ENCODE data around the gene OR2V1.
"Not testable (repeated sequence)": the region's sequence is repeated elsewhere in the genome, so short reads cannot be mapped to it uniquely, and the experiment has no call there.

Gene OR2V1

DNA sequence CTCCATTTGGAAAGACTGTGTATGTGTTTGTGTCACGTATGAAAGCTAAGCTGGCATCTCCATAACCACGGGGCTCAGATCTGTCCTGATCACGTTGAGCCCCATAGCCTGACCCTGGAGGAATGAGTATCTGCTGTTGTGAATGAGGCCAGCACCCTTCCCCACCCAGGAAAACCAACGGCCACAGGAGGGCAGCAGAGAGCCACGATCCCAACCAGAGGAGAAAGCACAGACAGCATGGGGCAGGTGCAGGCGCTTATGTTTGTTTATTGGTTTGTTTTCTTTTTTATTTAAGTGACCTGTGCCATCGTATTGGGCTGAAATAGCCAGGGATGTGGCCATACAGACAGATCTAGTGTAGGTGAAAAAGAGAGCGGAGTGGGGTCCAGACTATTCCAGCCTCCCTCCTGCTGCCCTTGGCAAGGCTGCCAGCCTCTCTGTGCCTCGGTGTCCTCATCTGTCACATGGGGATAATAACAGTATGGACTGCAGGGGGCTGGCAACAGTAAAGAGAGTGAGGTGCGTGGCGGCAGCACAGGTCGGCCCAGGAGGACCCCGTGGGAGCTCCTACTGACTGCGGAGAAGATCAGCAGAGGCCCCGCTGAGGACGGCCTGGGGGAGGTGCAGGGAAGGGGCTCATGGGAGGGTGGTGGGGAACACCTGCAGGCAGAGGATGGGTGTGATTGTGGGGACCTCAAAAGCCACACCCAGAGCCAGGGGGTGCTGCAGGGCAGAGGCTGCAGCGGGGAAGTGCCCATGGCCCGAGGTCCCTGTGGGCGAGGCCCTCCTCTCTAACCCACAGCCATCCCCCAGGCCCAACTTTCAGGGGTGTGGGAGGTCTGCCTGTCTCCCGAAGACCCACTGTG, 28.6 kb upstream of the OR2V1 start:
- H3K4me3 ChIP-seq (ENCODE audit: low read length): no peak overlapping the region
- no peak overlapping the region for H3K27ac ChIP-seq (ENCODE audit: low read length)
- no CpG with 5 or more reads among the region's 20 CpGs for WGBS (ENCODE audit: insufficient coverage, insufficient read length)
- no peaks in the 10 kb centered on the region for H3K9me3 ChIP-seq (ENCODE audit: control insufficient read depth, insufficient read depth, low read length)
- peaks cover 5% of the 10 kb centered on the region for H3K4me1 ChIP-seq (ENCODE audit: control insufficient read depth, insufficient read depth, low read length)
- H3K36me3 ChIP-seq (ENCODE audit: control insufficient read depth, insufficient read depth, low read length): no peaks in the 10 kb centered on the region
- DNase-seq (ENCODE audit: low read depth, low spot score): no peak
- H3K27me3 ChIP-seq (ENCODE audit: control insufficient read depth, insufficient read depth, low read length): no peaks in the 10 kb centered on the region

DNA sequence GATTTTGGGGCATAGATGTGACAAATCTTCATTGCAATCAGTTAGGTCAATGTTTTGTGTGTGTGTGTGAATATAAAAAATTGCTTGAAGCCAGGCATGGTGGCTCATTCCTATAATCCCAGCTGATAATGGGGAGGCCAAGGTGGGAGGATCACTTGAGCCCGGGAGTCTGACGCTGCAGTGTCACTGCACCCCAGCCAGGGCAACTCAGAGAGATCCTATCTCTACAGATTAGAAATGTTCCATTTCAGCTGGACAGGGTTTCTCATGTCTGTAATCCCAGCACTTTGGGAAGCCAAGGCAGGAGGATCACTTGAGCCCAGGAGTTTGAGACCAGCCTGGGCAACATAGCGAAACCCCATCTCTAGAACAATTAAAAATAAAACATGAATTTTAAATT, 27.9 kb upstream of the OR2V1 start:
- H3K4me1 ChIP-seq (ENCODE audit: control insufficient read depth, insufficient read depth, low read length): peaks cover 5% of the 10 kb centered on the region
- no peak overlapping the region for H3K4me3 ChIP-seq (ENCODE audit: low read length)
- WGBS (ENCODE audit: insufficient coverage, insufficient read length): no CpG with 5 or more reads among the region's 3 CpGs
- DNase-seq (ENCODE audit: low read depth, low spot score): no peak
- H3K36me3 ChIP-seq (ENCODE audit: control insufficient read depth, insufficient read depth, low read length): no peaks in the 10 kb centered on the region
- H3K27ac ChIP-seq (ENCODE audit: low read length): no peak overlapping the region
- no peaks in the 10 kb centered on the region; the same call in 1 of the 2 replicates for H3K27me3 ChIP-seq (ENCODE audit: control insufficient read depth, insufficient read depth, low read length)
- no peaks in the 10 kb centered on the region for H3K9me3 ChIP-seq (ENCODE audit: control insufficient read depth, insufficient read depth, low read length)

DNA sequence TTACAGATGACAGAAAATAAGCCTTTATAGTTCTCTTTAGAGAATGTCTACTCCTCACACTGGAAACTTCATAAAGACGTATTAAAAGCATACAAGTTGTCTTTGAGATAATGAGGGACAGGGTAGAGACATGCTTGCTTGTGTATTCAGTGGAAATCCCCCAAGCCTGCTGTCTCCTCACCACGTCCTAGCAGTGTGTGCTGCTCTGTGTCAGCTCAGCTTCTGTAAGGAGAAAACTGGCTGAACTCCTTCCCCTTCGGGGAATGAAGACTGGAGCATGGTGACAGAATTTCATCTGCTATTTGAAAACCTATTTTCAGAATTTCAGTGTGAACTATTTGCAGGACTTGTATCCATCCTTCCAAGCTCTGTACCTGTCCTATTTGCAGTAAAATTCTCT, 25.8 kb upstream of the OR2V1 start:
- Histone ChIP-seq H3K4me1 (ENCODE audit: control insufficient read depth, insufficient read depth, low read length) (peaks cover 4% of the 10 kb centered on the region), H3K9me3 (ENCODE audit: control insufficient read depth, insufficient read depth, low read length) (no peaks in the 10 kb centered on the region), H3K27me3 (ENCODE audit: control insufficient read depth, insufficient read depth, low read length) (no peaks in the 10 kb centered on the region; the same call in 1 of the 2 replicates), H3K4me3 (ENCODE audit: low read length) (no peak overlapping the region), H3K27ac (ENCODE audit: low read length) (no peak overlapping the region), H3K36me3 (ENCODE audit: control insufficient read depth, insufficient read depth, low read length) (no peaks in the 10 kb centered on the region)
- DNase-seq (ENCODE audit: low read depth, low spot score): no peak
- no CpG with 5 or more reads among the region's 3 CpGs for WGBS (ENCODE audit: insufficient coverage, insufficient read length)

DNA sequence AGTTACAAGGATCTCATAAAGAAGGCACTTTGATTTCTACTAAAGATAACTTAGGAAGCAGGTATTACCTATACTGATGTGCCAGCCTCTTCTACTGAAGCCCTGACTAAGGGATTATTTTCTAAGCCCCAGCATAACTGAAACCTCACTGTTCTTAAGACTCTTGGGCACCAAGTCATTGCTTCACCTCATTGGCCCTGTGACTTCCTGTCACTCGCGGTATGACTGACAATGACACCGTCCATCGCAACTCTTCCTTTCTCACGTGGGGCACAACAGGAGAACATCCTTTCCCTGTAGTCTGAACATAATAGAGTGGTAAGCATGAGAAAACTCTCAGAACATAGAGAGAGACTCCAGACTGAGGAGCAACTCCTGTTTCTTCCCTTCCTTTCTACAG, 22.8 kb upstream of the OR2V1 start:
- no CpG with 5 or more reads among the region's 5 CpGs for WGBS (ENCODE audit: insufficient coverage, insufficient read length)
- Histone ChIP-seq H3K4me3 (ENCODE audit: low read length) (no peak overlapping the region), H3K27ac (ENCODE audit: low read length) (no peak overlapping the region), H3K4me1 (ENCODE audit: control insufficient read depth, insufficient read depth, low read length) (no peaks in the 10 kb centered on the region), H3K9me3 (ENCODE audit: control insufficient read depth, insufficient read depth, low read length) (no peaks in the 10 kb centered on the region), H3K27me3 (ENCODE audit: control insufficient read depth, insufficient read depth, low read length) (no peaks in the 10 kb centered on the region; the same call in 1 of the 2 replicates), H3K36me3 (ENCODE audit: control insufficient read depth, insufficient read depth, low read length) (no peaks in the 10 kb centered on the region)
- no peak for DNase-seq (ENCODE audit: low read depth, low spot score)

DNA sequence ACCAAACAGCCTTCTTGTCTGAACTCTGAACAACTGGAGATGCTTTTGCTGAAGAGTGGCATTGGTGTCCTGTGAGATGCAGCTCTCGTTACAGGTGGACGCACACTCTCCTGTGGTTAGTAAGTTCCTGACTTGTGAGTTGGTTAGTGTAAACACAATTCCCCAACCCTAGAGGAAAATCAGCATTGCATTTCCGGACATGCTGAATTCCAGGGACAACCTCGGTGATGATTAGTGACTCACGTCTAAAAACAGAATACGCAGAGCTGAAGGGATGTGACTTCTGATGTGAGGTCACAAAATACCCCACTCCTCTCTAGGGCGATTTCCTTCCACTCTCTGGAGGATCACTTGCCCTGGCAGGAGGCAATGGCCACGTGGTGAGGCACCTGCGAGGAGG, 21.4 kb upstream of the OR2V1 start:
- no CpG with 5 or more reads among the region's 9 CpGs for WGBS (ENCODE audit: insufficient coverage, insufficient read length)
- no peaks in the 10 kb centered on the region for H3K9me3 ChIP-seq (ENCODE audit: control insufficient read depth, insufficient read depth, low read length)
- H3K4me3 ChIP-seq (ENCODE audit: low read length): no peak overlapping the region
- no peaks in the 10 kb centered on the region for H3K36me3 ChIP-seq (ENCODE audit: control insufficient read depth, insufficient read depth, low read length)
- DNase-seq (ENCODE audit: low read depth, low spot score): no peak
- no peak overlapping the region for H3K27ac ChIP-seq (ENCODE audit: low read length)
- no peaks in the 10 kb centered on the region; the same call in 1 of the 2 replicates for H3K4me1 ChIP-seq (ENCODE audit: control insufficient read depth, insufficient read depth, low read length)
- no peaks in the 10 kb centered on the region; the same call in 1 of the 2 replicates for H3K27me3 ChIP-seq (ENCODE audit: control insufficient read depth, insufficient read depth, low read length)

DNA sequence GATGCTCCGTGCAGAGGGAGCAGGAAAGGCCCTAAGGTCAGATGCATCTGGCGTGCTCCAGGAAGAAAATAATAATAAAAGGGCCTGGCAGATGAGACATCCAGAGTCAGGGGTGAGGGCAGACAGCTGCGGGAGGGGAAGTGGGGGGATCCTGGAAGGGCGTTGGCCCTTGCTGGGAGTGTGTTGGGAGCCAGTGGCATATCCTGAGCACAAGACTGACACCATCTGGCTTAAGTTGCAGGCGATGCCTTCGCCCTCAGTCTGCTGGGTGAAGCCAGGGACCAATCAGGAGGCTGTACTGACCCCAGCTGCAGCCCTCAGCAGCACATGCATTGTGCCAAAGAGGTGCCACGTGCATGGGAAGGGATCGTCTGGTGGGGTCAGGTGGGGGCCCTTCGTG, 20.2 kb upstream of the OR2V1 start:
- no peaks in the 10 kb centered on the region; the same call in 1 of the 2 replicates for H3K27me3 ChIP-seq (ENCODE audit: control insufficient read depth, insufficient read depth, low read length)
- no CpG with 5 or more reads among the region's 9 CpGs for WGBS (ENCODE audit: insufficient coverage, insufficient read length)
- no peaks in the 10 kb centered on the region; the same call in 1 of the 2 replicates for H3K4me1 ChIP-seq (ENCODE audit: control insufficient read depth, insufficient read depth, low read length)
- H3K4me3 ChIP-seq (ENCODE audit: low read length): no peak overlapping the region
- no peaks in the 10 kb centered on the region for H3K36me3 ChIP-seq (ENCODE audit: control insufficient read depth, insufficient read depth, low read length)
- no peak overlapping the region for H3K27ac ChIP-seq (ENCODE audit: low read length)
- no peak for DNase-seq (ENCODE audit: low read depth, low spot score)
- H3K9me3 ChIP-seq (ENCODE audit: control insufficient read depth, insufficient read depth, low read length): no peaks in the 10 kb centered on the region

DNA sequence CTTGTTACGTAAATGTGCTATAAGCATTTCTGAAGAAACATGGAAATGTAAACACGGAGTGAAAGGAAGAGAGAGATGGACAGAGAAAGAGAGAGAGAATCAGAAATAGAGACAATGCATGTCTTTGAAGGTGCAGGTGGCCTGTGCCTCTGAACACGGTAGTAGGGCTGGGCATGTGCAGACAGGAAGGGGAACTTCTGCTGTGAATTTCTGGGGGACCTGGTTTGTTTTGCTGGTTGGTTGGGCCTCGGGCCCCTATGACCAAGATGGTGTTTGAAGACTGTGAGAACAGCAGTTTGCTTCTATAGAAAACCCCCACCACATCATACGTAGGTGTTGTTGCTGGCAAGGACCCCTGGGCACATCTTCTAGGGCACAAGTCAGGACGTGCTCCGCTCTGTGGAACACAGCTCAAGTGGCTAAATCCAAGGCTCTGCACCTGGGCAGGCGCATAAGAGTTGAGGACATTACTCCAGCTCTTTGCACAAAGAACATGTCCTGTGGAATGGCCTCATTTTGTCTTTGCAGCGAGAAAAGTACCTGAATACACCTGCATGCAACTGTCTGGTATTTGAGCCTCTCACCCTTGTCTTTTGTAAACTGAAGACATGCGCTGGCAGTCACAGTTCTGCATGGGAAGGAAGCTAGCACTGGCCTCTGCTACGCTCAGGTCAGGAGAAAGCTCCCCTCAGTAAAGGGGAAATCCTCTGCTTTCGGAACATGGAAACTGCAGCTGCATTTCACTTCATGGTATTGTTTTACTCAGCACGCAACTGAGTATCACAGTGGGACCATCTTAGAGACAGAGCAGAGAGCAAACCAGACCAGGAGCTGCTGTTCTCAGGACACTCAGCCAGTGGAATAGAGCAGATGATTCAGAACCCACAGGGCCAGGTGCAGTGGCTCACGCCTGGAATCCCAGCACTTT, 19.1 kb upstream of the OR2V1 start:
- no CpG with 5 or more reads among the region's 14 CpGs for WGBS (ENCODE audit: insufficient coverage, insufficient read length)
- DNase-seq (ENCODE audit: low read depth, low spot score): no peak
- Histone ChIP-seq H3K4me1 (ENCODE audit: control insufficient read depth, insufficient read depth, low read length) (no peaks in the 10 kb centered on the region; the same call in 1 of the 2 replicates), H3K4me3 (ENCODE audit: low read length) (no peak overlapping the region), H3K36me3 (ENCODE audit: control insufficient read depth, insufficient read depth, low read length) (no peaks in the 10 kb centered on the region), H3K9me3 (ENCODE audit: control insufficient read depth, insufficient read depth, low read length) (no peaks in the 10 kb centered on the region), H3K27ac (ENCODE audit: low read length) (no peak overlapping the region), H3K27me3 (ENCODE audit: control insufficient read depth, insufficient read depth, low read length) (no peaks in the 10 kb centered on the region; the same call in 1 of the 2 replicates)

DNA sequence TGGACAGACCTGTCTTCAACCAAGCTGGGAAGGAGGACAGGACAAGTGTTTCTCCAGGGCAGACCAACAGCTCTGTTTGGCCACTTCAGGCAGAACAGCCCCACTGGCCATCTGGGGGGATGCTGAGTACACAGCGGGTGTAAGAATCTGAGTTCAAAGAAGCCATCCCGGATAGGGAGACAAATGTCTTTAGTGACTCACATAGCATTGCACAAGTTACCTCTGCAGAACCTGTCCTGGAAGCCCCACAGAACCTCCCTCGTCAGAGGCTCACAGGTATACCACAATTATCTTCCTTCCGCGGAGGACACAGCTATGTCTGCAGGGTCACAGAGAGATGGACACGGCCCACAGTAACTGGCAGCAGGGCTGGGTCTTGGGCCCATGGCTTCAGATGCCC, 18.4 kb upstream of the OR2V1 start:
- Histone ChIP-seq H3K4me3 (ENCODE audit: low read length) (no peak overlapping the region), H3K27ac (ENCODE audit: low read length) (no peak overlapping the region)
- WGBS (ENCODE audit: insufficient coverage, insufficient read length): no CpG with 5 or more reads among the region's 6 CpGs

DNA sequence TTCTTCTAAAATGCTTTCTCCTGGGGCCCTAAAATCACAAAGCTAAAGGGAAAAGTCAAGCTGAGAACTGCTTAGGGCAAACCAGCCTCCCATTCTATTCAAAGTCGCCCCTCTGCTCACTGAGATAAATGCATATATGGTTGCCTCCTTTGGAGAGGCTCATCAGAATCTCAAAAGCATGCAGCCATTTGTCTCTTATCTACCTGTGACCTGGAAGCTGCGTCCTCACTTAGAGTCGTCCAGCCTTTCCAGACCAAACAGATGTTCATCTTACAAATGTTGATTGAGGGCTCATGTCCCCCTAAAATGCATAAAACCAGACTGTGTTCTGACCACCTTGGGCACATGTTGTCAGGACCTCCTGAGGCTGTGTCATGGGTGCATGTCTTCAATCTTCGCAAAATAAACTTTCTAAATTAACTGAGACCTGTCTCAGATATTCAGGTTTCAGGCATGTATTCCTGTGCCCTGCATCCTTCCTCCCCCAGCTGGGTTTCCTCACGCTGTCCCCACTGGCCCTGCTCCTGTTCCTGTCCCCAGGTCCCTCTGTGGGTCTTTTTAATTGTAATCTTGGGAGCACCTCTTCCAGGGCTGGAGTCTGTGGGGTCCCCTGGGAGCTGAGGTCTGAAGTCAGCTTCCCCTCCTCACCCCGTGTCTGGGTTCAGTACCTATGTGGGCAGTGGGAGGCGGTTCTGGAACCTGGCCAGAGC, 16.1 kb upstream of the OR2V1 start, which contains the start of gene OR2V2:
TSS of gene OR2V2 (plus strand) at position 660 of the 710 bp plus-strand sequence. CDS start 7,357 bp downstream, outside the sequence.
- not testable (repeated sequence) for H3K27ac ChIP-seq (ENCODE audit: low read length); H3K27me3 ChIP-seq (ENCODE audit: control insufficient read depth, insufficient read depth, low read length); H3K4me3 ChIP-seq (ENCODE audit: low read length); DNase-seq (ENCODE audit: low read depth, low spot score); H3K9me3 ChIP-seq (ENCODE audit: control insufficient read depth, insufficient read depth, low read length); H3K4me1 ChIP-seq (ENCODE audit: control insufficient read depth, insufficient read depth, low read length); H3K36me3 ChIP-seq (ENCODE audit: control insufficient read depth, insufficient read depth, low read length)
- WGBS (ENCODE audit: insufficient coverage, insufficient read length): no CpG with 5 or more reads among the region's 7 CpGs

More for the DNA sequence above, 18.4 kb upstream of the OR2V1 start:
- no peaks in the 10 kb centered on the region; the same call in 1 of the 2 replicates for H3K27me3 ChIP-seq (ENCODE audit: control insufficient read depth, insufficient read depth, low read length)
- no peaks in the 10 kb centered on the region for H3K36me3 ChIP-seq (ENCODE audit: control insufficient read depth, insufficient read depth, low read length)
- no peaks in the 10 kb centered on the region; the same call in 1 of the 2 replicates for H3K4me1 ChIP-seq (ENCODE audit: control insufficient read depth, insufficient read depth, low read length)
- no peaks in the 10 kb centered on the region for H3K9me3 ChIP-seq (ENCODE audit: control insufficient read depth, insufficient read depth, low read length)
- DNase-seq (ENCODE audit: low read depth, low spot score): no peak

DNA sequence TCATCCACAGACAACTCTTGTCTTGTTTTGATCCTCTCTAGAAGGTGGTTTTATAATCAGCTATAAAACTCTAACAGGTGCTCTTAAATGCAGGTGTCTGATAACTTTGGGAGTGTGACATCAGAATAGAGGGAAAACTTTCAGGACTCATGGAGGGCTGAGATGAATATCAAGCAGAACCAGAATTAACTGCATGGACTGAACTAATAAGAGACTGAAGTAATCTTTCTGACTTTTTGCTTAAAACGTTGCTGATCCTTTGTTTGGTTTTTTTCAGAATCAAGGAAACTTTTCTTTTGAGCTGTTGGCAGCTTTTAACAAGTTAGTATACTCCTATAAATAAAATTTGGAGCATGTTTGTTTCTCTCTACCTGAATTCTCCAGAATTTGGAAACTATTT, 14.2 kb upstream of the OR2V1 start:
- H3K27me3 ChIP-seq (ENCODE audit: control insufficient read depth, insufficient read depth, low read length): no peaks in the 10 kb centered on the region
- no peak overlapping the region for H3K4me3 ChIP-seq (ENCODE audit: low read length)
- H3K27ac ChIP-seq (ENCODE audit: low read length): no peak overlapping the region
- H3K36me3 ChIP-seq (ENCODE audit: control insufficient read depth, insufficient read depth, low read length): no peaks in the 10 kb centered on the region
- no peaks in the 10 kb centered on the region for H3K9me3 ChIP-seq (ENCODE audit: control insufficient read depth, insufficient read depth, low read length)
- DNase-seq (ENCODE audit: low read depth, low spot score): no peak
- no CpG with 5 or more reads among the region's 1 CpG for WGBS (ENCODE audit: insufficient coverage, insufficient read length)
- no peaks in the 10 kb centered on the region; the same call in 1 of the 2 replicates for H3K4me1 ChIP-seq (ENCODE audit: control insufficient read depth, insufficient read depth, low read length)
